GM10847 (cell line): Measurements from ENCODE around the gene PIEZO2.

Experiments
- POLR2A ChIP-seq: IDR thresholded peaks from 2 replicates; pipeline ENCODE4 v1.6.1; 2011; ENCODE audit not compliant: insufficient read length; ENCODE audit errors: extremely low read depth

PIEZO2 gene

DNA sequence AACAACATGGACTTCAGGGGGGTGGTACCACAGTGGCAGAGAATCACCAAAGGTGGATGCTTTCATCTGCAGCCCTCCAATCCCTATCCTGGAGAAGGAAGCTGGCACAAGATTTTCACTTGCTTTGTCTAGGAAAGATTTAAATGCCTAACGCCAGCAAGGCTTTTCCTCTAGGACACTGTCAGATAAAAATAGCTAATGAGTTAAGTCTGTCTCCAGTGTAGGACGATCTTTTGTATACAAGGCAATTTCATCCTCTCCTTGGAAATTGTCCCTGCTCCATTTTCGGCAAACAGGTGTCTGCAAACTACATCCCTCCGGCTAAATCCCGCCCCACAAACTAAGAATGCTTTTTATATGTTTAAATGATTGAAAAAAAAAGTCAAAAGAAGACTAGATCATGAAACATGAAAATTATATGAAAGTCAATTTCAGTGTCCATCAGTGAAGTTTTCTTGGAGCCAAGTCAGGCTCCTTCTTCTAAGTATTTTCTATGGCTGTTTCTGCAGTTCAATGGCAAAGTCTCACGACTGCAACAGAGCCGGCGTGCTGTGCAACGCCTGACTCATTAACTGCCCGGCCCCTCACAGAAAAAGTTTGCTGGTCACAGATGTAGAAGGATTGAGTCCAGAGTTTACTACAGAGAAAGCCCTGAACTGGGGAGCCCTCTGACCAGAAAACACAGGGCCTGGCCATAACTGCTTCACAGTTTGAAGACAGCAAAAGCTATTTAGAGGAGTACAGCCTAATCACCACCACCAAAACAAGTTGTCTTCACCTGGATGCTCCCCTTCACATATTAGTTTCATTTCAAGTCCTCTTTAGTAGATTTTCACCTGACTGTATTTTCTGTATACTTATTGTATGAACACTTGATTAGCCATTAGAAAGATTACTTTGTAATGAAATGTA, 52.3 kb downstream of the PIEZO2 start:
- no peak for TF ChIP-seq POLR2A

DNA sequence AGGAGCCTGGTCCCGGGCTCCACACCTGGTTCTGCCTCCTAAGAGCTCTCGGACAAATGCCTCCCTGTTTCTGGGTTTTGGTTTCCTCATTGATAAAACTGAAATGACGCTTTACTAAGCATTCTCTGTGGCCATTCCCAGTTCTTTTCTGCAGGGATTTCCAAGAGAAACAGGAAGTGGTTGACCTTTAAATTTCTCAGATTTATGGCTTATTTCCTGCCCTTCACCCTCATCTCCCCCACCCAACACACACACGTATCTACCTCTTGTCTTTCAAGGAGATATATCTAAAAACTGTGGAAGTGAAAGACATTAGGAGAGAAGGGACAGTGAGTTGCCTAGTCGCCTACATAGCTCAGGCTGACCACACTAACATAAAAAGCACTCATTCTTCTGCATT, 53.0 kb downstream of the PIEZO2 start:
- TF ChIP-seq POLR2A, result no peak

DNA sequence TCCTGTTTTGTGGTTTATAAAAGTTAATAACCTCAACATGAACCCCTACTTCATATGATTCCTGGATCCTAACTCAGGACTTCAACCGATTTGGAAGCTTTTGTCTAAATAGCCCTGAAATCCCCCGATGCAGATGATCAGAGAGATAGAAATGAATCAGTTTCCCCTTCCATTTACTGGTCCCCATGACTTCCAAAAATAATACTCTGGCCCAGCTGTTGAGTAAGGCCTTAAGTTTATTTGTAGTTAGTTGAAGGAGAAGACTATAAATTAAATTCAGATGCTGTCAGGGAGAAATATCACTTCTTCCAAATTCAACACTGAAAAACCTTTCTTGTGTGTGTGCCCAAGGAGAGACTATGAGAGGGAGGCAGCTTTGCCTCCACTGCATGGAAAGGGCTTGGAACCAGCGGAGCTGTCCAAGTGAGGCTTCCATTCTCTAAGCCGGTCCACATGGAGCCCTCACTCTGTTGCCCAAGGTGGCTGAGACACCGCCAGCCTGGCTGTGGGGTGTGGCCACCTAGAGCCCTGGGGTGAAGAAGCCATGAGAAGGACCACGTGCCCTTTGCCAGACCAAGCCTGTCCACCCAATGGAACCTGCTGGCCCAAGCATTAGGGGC, 53.6 kb downstream of the PIEZO2 start:
- TF ChIP-seq POLR2A, result no peak

DNA sequence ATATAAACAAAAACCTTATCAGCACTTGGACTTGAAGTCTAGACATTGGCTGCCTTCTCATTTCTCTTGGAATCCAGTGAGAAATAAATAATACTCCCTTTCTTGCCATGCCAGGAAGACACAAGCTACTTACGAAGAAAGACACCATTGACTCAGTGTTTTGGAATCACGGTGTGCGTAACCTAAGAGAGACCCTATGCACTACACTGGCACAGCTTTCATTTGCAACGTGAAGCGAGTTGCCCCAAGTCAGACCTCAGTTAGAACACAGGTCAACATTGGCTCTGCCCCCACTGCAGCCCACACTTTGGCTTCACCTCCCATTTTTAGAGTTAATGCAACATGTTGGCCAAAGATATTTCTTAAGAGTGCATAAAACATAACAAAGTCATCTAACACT, 54.2 kb downstream of the PIEZO2 start:
- TF ChIP-seq POLR2A, result no peak

DNA sequence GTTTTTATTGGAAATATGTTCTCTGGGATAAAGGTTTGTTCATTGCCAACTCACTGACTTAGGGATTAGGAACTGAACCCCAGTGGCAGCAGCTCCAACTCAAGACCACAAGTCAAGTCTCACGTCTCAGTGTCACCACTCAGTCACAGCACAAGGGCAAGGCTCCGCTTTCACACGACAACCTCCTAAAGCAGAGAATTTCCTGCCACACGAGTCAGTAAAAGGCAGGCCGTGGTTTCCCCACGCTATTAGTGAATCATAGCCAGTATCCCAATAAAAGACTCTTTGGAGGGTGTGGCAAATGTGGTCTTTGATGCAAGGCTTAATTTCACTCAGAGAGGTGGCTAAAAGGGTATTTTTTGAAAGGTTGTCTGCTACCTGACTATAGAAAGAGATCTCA, 57.6 kb downstream of the PIEZO2 start:
- no peak for TF ChIP-seq POLR2A

DNA sequence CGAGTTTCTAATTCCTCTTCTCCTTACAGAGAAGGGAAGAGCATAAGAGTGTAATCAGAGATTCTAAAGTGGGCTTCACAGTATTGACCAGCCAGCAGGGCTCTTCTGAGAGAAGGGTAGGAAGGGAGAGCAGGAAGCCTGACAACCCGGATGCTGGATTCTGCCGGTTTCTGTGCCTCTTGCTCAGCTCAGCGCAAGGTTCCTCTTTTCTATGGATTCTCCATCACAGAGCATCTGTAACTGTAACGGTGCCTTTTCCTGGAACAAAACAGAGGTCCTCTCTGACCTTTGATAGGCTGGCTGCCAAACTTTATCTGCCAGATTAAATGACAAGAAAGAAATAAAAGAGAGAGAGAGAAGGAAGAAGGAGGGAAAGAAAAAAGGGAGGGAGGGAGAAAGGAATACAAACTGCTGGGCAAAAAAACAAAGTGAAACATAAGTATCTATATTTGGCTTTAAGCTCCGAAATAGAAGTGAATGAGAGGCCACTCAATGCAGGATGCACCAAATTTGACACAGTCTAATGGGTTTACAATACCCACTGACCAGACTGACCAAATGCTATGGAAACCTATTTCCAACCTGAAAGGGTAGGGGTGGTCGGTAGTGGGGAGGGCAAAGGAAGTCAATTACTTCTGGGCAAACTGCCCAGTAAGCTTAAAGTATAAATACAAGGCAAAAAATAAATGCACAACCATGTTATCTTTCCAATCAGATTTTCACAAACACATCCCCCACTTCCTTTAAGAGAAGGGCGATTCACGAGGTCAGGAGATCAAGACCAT, 59.2 kb downstream of the PIEZO2 start:
- TF ChIP-seq POLR2A, result no peak

DNA sequence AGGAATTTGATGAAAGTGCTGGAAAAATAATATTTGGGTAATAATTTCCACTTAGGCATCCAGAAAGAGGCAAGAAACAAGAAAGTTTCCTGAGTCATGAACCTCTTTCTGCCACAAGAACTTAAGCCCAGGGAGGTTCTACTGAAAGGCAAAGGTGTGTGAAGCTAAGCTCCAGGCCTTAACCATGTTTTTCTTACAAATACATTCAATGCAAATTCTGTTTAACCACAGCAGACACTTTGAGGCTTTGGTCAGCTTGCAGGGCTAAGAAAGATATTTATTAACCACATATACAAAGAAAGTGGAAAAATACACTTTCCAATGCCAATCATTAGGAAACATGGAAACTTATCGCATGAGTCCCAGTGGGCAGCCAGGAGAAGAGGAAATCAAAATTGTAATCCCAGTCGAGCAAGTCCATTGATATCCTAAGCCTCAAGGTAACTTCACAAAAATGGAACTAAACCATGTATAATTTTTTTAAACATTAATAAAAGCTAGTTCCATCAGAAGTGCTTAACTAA, 68.3 kb downstream of the PIEZO2 start:
- TF ChIP-seq POLR2A, result no peak

DNA sequence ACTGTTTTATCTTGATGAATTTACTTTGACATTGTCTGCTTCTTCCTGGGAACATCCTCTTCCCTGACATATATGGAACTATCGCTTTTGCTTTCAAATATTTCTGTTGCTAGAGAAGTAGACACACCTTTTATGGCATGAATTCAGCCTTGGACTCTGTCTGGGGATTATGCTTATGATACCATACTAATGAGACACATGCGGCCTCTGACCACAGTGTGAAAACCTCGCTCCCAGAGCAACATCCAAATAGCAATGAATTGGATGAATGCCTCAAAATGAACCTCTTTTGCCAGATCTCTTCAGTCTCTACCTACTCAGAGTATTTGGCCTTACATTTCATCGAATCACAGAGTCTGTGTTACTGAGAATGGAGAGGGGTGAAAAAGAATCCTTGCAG, 70.9 kb downstream of the PIEZO2 start:
- TF ChIP-seq POLR2A, result no peak

DNA sequence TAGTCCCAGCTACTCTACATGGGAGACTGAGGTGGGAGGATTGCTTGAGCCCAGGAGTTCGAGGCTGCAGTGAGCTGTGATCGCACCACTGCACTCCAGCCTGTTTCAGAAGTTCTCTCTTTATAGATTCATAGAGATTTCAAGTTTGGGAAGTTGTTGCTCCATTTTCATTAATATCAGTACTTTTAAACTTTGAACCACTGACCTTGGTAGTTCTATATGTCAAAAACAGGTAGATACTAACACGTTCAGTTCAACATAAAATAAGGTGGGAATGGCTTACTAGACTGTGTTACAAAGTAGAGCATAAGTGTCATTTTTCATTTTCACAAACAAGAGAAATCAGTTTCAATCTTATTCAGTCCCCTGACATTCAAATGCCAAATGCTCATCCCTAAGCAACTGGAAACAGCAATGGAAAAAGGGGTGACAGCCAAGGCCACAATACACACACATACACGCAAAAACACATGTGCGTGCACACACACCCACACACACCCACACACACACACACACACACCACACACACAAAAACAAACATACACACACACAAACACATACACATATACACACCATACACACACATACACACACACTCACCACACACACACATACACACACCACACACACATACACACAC, 71.7 kb downstream of the PIEZO2 start:
- no peak for TF ChIP-seq POLR2A

DNA sequence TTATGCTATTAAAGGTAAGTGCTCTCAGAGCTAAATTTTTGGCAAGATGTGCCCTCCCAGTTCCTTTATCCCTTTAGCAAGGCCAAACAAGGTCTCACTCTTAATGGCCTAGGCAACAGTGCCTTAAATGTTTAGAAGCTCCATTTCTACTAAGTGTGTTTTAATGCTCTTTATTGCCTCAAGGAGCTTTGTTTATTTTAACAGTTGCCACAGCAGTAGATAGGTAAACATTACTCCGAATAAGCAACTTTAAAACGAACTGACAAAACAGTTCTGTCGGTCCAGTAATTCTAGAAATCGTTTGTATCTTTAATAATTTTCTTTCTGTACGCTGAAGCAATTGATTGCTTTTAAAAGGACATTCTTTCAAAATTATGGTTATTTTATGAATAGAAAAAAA, 74.5 kb downstream of the PIEZO2 start:
- TF ChIP-seq POLR2A, result no peak

DNA sequence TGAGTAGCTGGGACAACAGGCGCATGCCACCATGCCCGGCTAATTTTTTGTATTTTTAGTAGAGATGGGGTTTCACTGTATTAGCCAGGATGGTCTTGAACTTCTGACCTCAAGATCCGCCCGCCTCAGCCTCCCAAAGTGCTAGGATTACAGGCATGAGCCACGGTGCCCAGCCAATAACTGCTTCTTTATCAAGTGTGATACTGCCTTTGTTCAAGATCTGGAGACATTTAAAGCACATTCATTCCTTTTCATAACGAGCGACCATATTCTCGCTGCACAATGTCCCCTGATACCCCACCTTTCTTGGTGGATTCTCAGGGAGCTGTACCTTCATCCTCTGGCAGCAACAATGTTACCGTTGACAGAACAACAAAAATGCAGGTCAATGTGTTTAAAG, 75.4 kb downstream of the PIEZO2 start:
- TF ChIP-seq POLR2A, result no peak

DNA sequence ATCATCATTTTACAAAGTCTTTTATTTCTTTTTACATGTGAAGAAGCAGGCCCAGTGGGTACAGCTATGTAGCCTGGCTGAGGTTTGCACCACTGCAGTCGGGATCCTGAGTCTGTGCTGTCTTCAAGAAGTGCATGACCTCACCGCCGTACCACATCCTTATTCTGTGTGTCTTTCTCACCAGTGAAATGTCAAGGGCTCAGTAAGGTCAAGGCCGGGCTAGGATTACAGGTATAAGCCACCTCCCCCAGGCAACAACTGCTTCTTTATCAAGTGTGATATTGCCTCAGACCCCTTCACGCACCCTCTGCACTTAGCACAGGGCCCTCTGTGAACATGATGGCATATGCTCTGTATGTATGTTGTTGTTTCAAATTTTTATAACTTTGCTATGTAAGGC, 76.7 kb downstream of the PIEZO2 start:
- no peak for TF ChIP-seq POLR2A

DNA sequence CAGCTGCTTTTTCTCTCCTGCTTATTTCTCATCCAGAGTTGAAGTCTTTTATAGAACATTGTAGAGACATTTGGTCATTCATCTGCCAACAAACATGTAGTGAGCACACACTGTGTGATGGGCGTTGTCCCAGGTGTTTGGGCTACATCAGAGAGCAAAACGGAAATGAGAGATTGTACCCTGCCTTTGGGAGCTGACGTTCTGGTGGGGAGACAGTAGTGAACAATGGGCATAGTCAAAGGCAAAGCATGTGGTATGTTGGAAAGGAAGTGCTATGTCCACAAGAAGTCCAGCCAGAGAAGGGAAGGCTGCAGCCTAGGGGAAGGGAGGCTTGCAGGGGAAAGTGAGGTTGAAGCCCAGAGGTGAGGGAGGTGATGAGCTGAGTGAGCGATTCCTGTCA, 78.1 kb downstream of the PIEZO2 start:
- TF ChIP-seq POLR2A, result no peak

DNA sequence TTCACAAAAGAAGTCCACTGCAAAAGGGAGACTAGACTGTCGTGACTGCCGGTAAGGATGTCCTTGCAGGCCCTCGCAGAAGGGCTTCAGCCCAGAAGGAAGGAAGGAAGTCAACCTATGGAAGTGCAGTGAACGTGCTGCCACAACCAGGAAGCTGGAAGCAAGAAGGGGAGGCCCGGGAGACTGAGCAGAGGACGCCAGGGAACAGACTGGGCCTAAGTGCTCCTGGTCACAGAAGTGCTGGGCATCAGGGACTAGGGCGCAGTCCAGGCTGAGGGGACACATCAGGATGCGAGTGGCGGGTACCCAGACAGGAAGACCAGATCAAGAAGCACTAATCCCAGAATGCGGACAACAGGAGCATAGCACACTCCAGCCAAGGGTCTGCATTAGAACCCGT, 78.8 kb downstream of the PIEZO2 start:
- no peak for TF ChIP-seq POLR2A

DNA sequence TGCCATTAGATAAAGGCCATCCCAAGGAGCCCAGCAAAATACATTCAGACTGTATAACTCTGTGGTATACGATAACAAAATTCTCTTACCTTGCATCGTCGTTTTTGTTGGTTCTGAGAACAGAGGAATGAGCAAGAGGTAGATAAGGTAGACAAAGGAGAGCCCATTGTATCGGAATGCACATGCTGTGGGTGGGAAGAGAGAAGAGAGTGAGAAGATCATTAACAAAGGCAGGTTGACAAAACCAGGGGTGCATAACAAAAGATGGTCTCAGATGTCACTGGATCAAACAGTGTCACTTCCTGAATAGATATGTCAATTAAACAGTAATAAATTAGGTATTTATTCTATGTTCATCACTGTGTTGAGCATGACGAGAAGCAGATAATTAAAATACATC, 83.3 kb downstream of the PIEZO2 start:
- no peak for TF ChIP-seq POLR2A
